Breast epithelium (tissue), 4 donors: ENCODE measurements around the gene RTP2. TPM values are rescaled to one million over a fixed set of nuclear protein-coding genes. Genes with fewer than 3 reads are reported as not detected.

Experiments
- DNase-seq, 2 donors: peaks; one replicate each; pipeline ENCODE4 v3.0.0-alpha.2; 2019; ENCODE audit warnings: low spot score in 2 of 2
- H3K27ac ChIP-seq, 2 donors: fragments of 200-600 bp; sonication (generic) in 1 of 2; one replicate each; pipeline ENCODE4 v1.5.1; 2016 to 2019; ENCODE audit warnings: mild to moderate bottlenecking in 1 of 2
- H3K27me3 ChIP-seq, 2 donors: fragments of 200-600 bp; sonication (generic) in 1 of 2; one replicate each; pipeline versions ENCODE4 v1.5.1 to v1.6.0; 2017 to 2019; ENCODE audit warnings: control low read depth in 1 of 2, mild to moderate bottlenecking in 1 of 2
- H3K36me3 ChIP-seq: fragments of 200-600 bp; one replicate; pipeline ENCODE4 v1.5.1; 2019
- H3K4me1 ChIP-seq, 2 donors: fragments of 200-600 bp; sonication (generic); one replicate each; pipeline ENCODE4 v1.5.1; 2016 to 2019; ENCODE audit warnings: control low read depth in 1 of 2
- H3K4me3 ChIP-seq, 3 donors: fragments of 200-600 bp; sonication (generic); 1 replicate in 2 of 3; 2 replicates in 1 of 3; pipeline ENCODE4 v1.5.1; 2016 to 2019; ENCODE audit warnings: mild to moderate bottlenecking in 3 of 3, moderate library complexity in 2 of 3
- H3K9me3 ChIP-seq, 2 donors: fragments of 200-600 bp; sonication (generic) in 1 of 2; one replicate each; pipeline ENCODE4 v1.5.1; 2016 to 2019; ENCODE audit warnings: control low read depth in 1 of 2
- POLR2A ChIP-seq: fragments of 450-650 bp; IDR thresholded peaks from one replicate; pipeline ENCODE4 v1.6.1; 2016; ENCODE audit warnings: antibody characterized with exemption, mild to moderate bottlenecking, moderate library complexity
- POLR2AphosphoS5 ChIP-seq, 3 donors: sonication (generic); formaldehyde crosslinking; IDR thresholded peaks; one replicate each; pipeline ENCODE4 v1.6.1; 2017; ENCODE audit warnings: antibody characterized with exemption in 3 of 3
- intact Hi-C: fragments of 100-400 bp; cut with DNase I; formaldehyde crosslinking; loops from one replicate; pipeline ENCODE4 v1.15.1; 2023; ENCODE audit warnings: low total_unique reads
- total RNA-seq, 3 donors: library from RNA; depleted of rRNA; stranded (reverse); fragments of >200 nt; gene quantifications; one replicate each; pipeline ENCODE4 v1.1.0, GENCODE V29; 2016
- TF ChIP-seq, protein P1 (sequence below), 3 donors: fragments of 450-650 bp; IDR thresholded peaks; one replicate each; pipeline ENCODE4 v1.5.1; 2016 to 2017; ENCODE audit warnings: antibody characterized with exemption in 3 of 3, mild to moderate bottlenecking in 3 of 3, moderate library complexity in 3 of 3

Gene RTP2
- total RNA-seq, 3 donors from 2014 or later = not detected

- no peak for TF ChIP-seq POLR2AphosphoS5 (IDR thresholded peaks at IDR 0.05)
- TF ChIP-seq, protein P1, sequence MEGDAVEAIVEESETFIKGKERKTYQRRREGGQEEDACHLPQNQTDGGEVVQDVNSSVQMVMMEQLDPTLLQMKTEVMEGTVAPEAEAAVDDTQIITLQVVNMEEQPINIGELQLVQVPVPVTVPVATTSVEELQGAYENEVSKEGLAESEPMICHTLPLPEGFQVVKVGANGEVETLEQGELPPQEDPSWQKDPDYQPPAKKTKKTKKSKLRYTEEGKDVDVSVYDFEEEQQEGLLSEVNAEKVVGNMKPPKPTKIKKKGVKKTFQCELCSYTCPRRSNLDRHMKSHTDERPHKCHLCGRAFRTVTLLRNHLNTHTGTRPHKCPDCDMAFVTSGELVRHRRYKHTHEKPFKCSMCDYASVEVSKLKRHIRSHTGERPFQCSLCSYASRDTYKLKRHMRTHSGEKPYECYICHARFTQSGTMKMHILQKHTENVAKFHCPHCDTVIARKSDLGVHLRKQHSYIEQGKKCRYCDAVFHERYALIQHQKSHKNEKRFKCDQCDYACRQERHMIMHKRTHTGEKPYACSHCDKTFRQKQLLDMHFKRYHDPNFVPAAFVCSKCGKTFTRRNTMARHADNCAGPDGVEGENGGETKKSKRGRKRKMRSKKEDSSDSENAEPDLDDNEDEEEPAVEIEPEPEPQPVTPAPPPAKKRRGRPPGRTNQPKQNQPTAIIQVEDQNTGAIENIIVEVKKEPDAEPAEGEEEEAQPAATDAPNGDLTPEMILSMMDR (IDR thresholded peaks at IDR 0.05) = no peak
- no peak for TF ChIP-seq POLR2A
- intact Hi-C loops = no loop called here
- H3K36me3 ChIP-seq = no peaks in the 10 kb centered on the region
Observed at GRCh38 chr3:187698499-187699399, 3.6 kb downstream of the RTP2 start.

DNA sequence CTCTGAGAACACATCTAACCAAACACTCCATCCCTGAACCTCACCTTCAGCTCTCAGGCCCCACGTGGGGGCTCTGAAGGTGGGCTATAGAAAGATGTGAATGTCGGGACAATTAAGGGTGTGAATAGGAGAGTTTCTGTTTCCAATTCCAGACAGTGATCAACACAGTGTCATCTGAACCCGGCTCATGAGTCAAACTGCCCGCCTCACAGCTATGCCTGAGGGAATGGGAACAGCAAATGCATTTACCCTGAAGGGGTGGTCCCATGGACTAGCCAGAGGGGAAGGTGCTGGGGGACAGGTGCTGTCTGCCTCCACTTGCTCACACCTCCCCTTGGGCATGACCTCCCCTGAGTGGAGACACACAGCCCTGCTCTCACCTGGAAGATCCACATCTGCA is 6.3 kb downstream of the RTP2 start:
- Histone ChIP-seq H3K4me1 (no peaks in the 10 kb centered on the region), H3K9me3 (no peaks in the 10 kb centered on the region), H3K4me3 (no peak overlapping the region), H3K27me3 (no peaks in the 10 kb centered on the region), H3K36me3 (no peaks in the 10 kb centered on the region), H3K27ac (no peak overlapping the region)
- no peak for TF ChIP-seq POLR2A
- TF ChIP-seq, protein P1 (IDR thresholded peaks at IDR 0.05) = no peak
- TF ChIP-seq POLR2AphosphoS5 (IDR thresholded peaks at IDR 0.05) = no peak
- no peak for DNase-seq
- intact Hi-C loops = no loop called here

More at GRCh38 chr3:187698499-187699399, 3.6 kb downstream of the RTP2 start:
- Histone ChIP-seq H3K4me3 (no peak overlapping the region), H3K27ac (no peak overlapping the region), H3K4me1 (no peaks in the 10 kb centered on the region), H3K9me3 (no peaks in the 10 kb centered on the region), H3K27me3 (no peaks in the 10 kb centered on the region)
- DNase-seq = no peak

DNA sequence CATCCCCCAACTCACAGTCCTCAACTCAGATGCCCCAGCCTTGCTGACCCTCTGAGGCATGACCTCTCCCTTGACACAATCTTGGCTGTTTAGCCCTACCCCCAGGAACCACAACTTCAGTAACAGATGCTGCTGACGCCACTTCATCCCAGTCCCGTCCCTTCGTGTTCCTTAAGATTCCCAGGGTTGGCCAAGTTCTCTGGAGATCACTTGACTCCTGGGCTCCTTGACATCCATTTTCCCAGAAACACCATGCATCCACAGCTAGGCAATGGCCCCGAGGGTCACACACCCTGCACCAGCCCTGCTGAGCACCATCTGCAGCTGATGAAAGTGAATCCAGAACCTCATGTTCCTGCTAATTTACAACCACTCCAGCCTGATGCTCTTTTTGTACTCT is 6.9 kb downstream of the RTP2 start:
- no peaks in the 10 kb centered on the region for H3K36me3 ChIP-seq
- DNase-seq = no peak
- H3K9me3 ChIP-seq = no peaks in the 10 kb centered on the region
- H3K4me3 ChIP-seq = no peak overlapping the region
- no peaks in the 10 kb centered on the region for H3K27me3 ChIP-seq
- TF ChIP-seq, protein P1 (IDR thresholded peaks at IDR 0.05) = no peak
- TF ChIP-seq POLR2AphosphoS5 (IDR thresholded peaks at IDR 0.05) = no peak
- TF ChIP-seq POLR2A = no peak
- intact Hi-C loops = no loop called here
- H3K27ac ChIP-seq = no peak overlapping the region
- no peaks in the 10 kb centered on the region for H3K4me1 ChIP-seq

DNA sequence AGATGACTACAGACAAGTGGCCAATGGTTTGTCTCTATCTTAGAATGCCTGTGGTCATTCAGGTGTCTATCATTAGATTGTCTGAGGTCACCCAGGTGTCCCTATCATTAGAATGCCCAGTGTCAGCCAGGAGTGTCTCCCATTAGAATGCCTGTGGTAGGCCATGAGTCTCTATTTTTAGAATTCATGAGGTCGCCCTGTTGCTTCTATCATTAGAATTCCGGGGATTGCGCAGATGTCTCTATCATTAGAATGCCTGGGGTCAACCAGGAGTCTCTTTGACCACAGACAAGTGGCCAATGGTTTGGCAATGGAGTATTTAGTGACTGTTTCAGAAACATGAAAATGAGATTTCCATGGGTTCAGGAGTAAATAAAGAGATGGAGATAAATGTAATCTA is 7.6 kb downstream of the RTP2 start:
- Histone ChIP-seq H3K4me1 (no peaks in the 10 kb centered on the region), H3K27ac (no peak overlapping the region), H3K4me3 (no peak overlapping the region), H3K9me3 (no peaks in the 10 kb centered on the region), H3K27me3 (no peaks in the 10 kb centered on the region), H3K36me3 (no peaks in the 10 kb centered on the region)
- TF ChIP-seq POLR2AphosphoS5 (IDR thresholded peaks at IDR 0.05) (no peak), POLR2A (no peak)
- TF ChIP-seq, protein P1 (IDR thresholded peaks at IDR 0.05) = no peak
- no peak for DNase-seq
- intact Hi-C loops = no loop called here

GRCh38 chr3:187693431-187693830 is 8.9 kb downstream of the RTP2 start:
- TF ChIP-seq POLR2A (no peak), POLR2AphosphoS5 (IDR thresholded peaks at IDR 0.05) (no peak)
- TF ChIP-seq, protein P1 (IDR thresholded peaks at IDR 0.05) = no peak
- Histone ChIP-seq H3K36me3 (no peaks in the 10 kb centered on the region), H3K4me1 (no peaks in the 10 kb centered on the region), H3K4me3 (no peak overlapping the region), H3K9me3 (no peaks in the 10 kb centered on the region), H3K27me3 (no peaks in the 10 kb centered on the region), H3K27ac (no peak overlapping the region)
- no peak for DNase-seq
- intact Hi-C loops = no loop called here
